GM21390 (cell line): ENCODE measurements around the gene BOC.
A peak's percentile ranks its signal among the peaks of the same experiment; 100 is the strongest.

Source experiments
- ATAC-seq: cut with Tn5 transposase; IDR thresholded peaks from one replicate; pipeline ENCODE4 v1.9.1; 2021; ENCODE audit not compliant: unreplicated experiment

The BOC gene

DNA sequence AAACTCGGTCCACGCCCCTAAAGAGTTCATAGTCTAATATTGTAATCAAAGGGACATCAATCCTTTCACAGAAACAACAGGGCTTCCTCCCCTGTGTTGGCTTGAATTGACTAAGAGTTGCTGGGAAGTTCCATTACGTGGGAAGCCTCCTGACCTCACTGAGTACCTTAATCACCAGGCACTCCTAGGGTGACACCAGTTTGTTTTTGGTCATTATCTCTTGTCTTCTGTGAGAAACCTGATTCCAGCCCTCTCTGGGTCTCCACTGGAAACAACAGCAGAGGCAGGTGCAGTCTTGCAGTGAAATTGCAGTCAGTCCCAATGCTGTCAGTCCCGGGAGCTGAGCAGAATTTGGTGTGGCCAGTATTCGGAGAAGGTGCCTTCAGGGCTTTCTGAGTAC is 55.4 kb downstream of the BOC start:
- ATAC-seq: no peak

DNA sequence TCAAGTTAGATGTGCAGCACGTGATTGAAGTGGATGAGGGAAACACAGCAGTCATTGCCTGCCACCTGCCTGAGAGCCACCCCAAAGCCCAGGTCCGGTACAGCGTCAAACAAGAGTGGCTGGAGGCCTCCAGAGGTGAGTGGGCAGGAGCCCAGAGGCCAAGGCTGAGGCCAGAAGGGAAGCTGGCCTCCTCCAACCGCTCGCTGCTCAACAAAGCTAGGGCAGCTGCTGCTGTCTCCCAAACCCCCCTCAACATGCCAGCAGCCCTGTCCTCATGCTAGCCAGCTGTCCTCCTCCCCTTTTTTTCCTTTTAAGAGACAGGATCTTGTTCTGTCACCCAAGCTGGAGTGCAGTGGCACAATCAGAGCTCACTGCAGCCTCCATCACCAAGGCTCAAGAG is 57.0 kb downstream of the BOC start:
- no peak for ATAC-seq

DNA sequence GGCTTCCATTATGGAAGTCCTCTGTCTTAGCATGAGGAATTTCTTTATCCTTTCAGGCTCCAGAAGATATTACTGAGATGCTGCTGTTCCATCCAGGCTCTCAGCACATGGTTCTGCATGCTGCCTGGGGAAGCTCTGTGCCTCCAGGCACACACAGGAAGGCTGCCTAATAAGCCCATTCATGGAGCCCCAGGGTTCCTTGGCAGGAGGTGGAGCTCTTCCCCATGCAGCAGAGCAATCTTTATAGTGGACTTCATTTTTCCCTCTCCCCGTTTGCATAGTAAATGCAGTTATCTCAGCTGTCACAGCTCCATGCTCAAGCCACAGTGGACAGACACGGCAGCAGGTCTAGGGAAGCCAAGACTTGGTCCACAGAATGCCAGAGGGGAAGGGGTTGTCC is 57.6 kb downstream of the BOC start:
- no peak for ATAC-seq

GRCh38 chr3:113269661-113270060 is 58.3 kb downstream of the BOC start:
- ATAC-seq: no peak

GRCh38 chr3:113270068-113270467 is 58.7 kb downstream of the BOC start:
- ATAC-seq: no peak

DNA sequence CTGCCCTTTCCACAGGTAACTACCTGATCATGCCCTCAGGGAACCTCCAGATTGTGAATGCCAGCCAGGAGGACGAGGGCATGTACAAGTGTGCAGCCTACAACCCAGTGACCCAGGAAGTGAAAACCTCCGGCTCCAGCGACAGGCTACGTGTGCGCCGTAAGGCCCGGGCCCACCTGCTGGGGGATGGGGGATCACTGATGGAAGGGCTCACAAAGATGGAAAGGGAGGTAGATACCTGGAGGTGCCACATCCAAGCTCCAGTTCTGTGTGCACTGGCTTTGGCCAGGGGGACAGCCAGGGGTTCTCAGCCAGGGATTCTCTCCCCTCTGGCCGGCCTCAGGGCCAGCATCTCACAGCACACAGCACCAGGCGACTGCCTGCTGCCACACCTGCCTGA is 59.4 kb downstream of the BOC start:
- no peak for ATAC-seq

DNA sequence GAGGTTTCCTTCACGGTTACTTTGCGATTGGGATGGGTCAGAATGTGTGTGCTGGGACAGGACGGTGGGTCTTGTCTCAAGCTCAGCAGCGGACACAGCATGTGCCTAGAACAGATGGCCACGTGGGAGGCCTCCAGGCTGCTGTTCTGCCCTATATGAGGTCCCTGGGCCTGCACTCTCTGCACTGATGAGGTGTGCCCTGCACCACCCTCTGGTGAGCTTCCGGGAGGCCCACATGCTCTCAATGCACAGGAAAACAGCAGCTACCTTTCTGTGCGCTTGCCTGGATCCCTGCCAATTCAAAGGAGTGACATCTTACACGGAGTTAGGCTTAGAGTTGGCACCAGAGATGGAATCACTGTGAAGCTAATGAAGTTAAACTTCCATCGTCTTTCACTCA is 59.8 kb downstream of the BOC start:
- ATAC-seq: no peak

GRCh38 chr3:113271594-113272384 is 60.4 kb downstream of the BOC start:
- no peak for ATAC-seq

DNA sequence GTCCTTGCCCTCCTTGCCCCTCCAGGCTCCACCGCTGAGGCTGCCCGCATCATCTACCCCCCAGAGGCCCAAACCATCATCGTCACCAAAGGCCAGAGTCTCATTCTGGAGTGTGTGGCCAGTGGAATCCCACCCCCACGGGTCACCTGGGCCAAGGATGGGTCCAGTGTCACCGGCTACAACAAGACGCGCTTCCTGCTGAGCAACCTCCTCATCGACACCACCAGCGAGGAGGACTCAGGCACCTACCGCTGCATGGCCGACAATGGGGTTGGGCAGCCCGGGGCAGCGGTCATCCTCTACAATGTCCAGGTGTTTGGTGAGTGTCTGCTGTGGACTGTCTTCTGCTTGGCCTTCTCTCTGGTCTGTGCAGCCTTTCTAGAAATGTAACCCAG is 61.0 kb downstream of the BOC start:
- no peak for ATAC-seq

DNA sequence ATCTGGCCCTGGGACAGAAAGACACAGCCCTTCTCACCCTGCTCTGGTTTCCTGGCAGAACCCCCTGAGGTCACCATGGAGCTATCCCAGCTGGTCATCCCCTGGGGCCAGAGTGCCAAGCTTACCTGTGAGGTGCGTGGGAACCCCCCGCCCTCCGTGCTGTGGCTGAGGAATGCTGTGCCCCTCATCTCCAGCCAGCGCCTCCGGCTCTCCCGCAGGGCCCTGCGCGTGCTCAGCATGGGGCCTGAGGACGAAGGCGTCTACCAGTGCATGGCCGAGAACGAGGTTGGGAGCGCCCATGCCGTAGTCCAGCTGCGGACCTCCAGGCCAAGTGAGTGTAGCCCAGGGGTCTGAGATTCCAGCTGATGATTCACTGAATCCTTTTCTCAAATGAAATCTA is 61.7 kb downstream of the BOC start:
- ATAC-seq: no peak

DNA sequence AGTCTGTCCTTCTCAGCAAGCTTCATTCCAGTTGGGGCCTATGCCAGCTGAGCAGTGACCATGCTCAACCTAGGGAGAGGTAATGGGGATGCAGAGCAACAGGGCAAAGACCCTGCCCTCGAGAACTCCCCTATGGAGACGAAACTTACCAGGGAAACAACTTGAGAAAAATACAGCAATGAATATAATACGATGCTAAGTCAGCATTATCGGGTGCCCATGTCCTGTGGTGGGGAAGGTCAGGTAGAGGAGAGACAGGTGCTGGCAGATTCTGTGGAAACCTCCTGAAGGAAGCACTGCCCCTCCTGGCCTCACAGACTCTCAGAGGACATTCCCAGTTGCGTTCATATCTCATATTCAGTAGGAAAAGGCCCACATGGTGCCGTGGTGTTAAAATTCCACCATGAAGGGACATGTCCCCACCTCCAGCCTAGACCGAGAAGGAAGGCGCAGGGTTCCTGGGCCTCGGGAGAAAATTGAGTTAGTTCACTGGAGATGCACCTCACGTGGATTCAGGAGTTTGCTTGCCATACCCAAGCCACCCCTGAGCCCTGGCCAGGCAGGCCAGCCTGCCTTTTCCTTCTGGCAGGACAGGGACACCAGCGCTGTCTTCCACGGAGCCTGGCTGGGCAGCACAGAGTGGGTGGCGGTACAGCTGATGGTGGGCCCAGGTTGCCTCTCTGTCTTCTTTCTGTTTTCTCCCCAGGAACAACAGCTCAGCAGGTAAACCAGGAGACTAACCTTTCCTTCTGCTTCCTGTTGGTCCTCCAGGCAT is 62.4 kb downstream of the BOC start:
- ATAC-seq: no peak

GRCh38 chr3:113274425-113275257 is 63.3 kb downstream of the BOC start:
- no peak for ATAC-seq

DNA sequence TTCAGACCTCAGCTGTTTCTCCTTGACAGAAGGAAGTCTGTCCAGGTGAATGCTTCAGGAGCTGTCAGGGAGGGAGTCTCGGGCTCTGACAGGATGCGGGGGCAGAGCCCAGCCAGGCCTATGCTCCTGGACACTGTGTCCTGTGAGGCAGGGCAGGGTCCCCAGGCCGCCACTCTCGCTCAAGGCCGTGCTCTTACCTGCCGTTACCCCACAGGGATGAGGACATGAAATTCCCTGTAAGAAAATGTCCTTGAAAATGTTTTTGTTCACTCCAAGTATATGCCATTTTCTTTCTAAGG is 63.9 kb downstream of the BOC start:
- no peak for ATAC-seq

DNA sequence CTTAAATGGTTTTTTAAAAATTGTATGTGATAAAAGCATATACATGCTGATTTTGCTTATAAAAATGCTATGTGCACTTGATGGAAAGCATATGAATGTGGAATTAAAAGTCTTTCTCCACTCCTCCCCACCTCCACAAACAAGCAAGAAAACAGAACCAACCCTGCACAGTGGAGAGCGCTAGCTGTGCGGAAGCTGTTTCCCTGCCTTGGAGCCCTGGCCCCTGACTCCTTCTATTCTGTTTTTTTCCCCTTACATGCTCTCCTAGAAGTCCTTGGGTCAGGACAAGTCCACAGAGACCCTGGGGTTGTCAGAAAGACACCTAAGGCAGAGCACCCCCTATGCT is 64.2 kb downstream of the BOC start:
- no peak for ATAC-seq

DNA sequence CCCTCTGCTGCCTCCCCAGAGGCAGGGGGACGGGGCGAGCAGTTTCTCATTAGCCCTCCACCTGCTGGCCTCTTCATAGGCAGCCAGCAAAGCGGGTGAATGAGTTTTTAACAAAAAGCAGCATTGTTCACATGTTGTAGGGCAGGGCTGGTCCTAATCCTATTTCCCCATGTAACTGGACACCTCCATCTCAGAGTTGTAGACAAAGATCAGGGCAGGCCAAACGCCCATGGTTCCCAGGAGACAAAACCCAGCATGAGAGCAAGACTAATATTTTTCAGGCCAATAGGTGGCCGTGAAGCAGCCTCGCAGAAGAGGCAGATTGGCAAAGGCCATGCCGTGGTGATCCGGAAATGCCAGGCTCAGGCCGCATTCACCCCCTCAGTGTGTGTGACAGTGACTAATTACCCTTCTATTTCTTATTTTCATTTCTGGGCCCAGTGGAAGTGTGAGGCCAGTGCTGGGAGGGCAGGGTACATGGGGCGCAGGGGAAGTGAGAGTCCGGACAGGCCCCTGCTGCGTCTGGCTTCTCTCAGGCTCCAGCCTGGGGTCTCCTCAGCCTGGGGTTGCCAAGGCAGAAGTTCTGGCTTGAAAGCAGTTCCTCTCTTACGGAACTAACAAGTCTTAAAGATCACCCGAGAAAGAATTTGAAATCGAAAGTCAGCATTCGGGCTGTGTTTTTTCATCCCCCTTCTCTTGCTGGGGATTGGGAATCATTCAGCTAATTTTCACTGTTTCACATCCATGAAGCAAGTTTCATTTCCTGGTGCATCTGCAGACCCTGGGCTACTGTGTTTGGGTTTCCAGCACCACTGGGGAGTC is 64.8 kb downstream of the BOC start:
- peak; percentile 69 for ATAC-seq

DNA sequence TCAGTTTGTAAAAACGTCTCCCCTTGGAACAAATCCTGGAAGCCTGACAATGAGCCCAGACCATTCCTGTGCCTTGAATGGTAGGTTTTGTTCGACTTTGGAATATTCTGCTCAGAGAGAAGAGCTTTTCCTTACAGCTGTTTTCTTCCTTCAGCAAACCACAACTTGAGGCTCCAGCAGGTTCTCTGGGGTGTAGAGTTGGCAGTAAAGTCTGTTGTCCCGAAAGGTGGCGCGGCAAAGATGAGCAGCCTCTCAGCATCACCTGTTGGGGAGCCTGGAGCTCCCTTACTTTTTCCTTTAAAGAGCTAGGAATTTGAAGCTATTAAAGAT is 65.4 kb downstream of the BOC start:
- ATAC-seq: no peak

GRCh38 chr3:113277414-113277813 is 66.1 kb downstream of the BOC start:
- ATAC-seq: peak; percentile 49

GRCh38 chr3:113277941-113278598 is 66.7 kb downstream of the BOC start:
- ATAC-seq: no peak

GRCh38 chr3:113278599-113278955 is 67.2 kb downstream of the BOC start:
- no peak for ATAC-seq

GRCh38 chr3:113279686-113280085 is 68.3 kb downstream of the BOC start:
- no peak for ATAC-seq

GRCh38 chr3:113283306-113283705 is 71.9 kb downstream of the BOC start:
- no peak for ATAC-seq
